NOMO-1 treated with DMSO at 0.1 percent for 48 hours (cell line): ENCODE data around the gene CRMP1.
"Not testable (repeated sequence)": the region's sequence is repeated elsewhere in the genome, so short reads cannot be mapped to it uniquely, and the experiment has no call there.

Experiments
- DNase-seq: peaks from one replicate; lab custom pipeline; 2025; ENCODE audit not compliant: unreplicated experiment; lab: John Stamatoyannopoulos, UW

CRMP1 gene

DNA sequence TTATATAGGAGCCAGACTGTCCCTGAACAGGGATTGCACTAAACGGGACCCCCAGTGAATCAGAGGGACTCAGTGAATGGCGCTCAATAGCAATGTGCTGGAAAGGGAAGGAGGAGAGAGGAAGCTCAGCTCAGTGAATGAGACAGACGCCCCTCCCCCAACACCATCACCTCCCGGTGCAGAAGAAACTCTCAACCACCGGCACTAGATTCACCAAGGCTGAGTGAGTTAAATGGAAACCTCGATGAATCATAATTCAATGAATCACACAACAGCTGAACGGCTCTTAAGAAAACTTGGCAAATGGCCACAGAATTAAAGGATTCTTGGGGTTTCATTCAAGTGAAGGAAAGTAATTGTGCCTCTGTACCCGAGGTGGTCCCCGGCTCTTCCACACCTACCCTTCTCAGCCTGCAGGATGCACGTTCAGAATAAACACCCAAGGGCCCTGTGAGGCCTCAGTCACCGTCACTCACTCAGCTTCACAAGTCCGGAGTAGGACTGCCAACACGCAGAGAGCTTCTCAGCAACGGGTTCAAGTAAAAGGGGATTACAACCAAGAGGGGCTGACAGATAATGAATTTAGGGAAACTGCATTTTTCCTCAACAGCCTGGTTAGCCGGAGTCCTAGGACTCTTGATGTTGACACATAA, 29.3 kb downstream of the CRMP1 start:
- no peak for DNase-seq

DNA sequence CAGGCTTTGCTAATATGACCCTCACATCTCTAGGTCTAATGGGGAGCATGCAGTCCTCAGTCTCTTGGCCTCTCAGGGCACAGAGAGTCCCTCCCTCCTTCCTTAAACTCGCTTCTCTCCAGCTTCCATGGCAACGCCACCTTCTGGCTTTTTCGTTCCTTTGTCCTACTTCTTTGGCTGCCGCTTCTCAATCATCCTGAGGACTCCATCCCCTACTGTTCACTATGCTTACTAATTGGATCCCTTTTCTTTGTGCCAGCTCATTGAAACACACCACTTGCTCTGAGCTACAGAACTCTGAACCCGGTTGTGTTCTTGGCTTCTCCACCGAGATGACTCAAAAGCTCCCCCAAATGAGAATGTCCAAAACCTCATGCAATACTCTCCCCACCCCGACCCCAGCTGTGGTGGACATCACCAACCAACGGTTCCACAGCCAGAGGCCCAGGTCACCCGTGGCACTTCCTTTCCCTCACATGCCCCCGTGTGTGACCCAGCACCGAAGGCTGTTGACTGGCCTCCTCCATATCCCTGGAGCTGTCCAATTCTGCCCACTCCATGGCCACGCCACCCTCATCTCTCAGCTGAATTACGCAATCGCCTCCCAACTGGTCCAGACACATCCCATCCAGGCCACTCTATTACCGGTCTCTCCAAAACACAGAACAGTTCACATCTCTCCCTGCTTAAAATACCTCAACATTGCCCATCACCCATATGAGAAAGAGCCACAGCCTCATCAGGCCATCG, 34.7 kb downstream of the CRMP1 start:
- DNase-seq, result no peak

DNA sequence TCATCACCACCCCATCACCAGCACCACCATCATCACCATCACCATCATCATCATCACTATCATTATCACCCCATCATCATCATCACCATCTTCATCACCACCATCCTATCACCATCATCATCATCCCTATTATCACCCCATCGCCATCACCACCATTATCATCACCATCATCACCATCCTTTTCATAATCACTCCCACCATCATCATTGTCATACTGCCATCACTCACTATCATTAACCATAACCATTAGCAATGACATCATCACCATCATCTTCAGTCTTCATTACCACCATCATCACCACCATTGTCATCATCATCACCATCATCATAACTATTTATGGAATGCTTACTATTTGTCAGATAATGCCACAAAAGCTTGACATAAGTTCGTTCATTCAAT, 35.7 kb downstream of the CRMP1 start:
- no peak for DNase-seq

GRCh38 chr4:5856362-5856761, 36.5 kb downstream of the CRMP1 start:
- DNase-seq, result not testable (repeated sequence)

GRCh38 chr4:5854929-5855328, 38.0 kb downstream of the CRMP1 start:
- DNase-seq, result no peak

- no peak for DNase-seq
Measured at GRCh38 chr4:5852523-5853202, 40.2 kb downstream of the CRMP1 start.

DNA sequence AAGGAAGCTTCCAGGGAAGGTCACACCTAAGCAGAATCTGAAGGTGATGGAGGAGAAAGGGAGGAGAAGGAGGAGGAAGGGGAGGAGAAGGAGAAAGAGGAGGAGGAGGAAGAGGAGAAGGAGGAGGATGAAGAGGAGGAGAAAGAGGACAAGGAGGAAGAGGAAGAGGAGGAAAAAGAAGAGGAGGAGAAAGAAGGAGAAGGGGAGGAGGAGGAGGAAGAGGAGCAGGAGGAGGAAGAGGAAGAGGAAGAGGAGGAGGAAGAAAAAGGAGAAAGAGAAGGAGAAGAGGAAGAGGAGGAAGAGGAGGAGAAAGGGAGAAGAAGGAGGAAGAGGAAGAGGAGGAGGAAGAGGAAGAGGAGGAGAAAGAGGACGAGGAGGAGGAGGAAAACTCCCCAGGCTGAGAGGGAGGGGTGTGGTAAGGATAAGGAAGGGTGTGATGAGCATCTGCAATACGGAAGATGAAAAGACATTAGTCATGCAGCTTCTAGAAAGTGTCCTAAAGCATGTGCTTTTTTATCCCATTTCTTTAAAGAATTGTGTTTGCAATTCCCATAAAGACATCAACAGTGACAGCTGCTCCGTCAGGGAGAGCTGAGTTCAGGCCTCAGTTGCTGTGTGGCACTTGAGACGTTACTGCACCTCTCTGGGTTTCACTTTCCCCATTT, 41.1 kb downstream of the CRMP1 start:
- no peak for DNase-seq

GRCh38 chr4:5845035-5845905, 47.6 kb downstream of the CRMP1 start:
- no peak for DNase-seq

DNA sequence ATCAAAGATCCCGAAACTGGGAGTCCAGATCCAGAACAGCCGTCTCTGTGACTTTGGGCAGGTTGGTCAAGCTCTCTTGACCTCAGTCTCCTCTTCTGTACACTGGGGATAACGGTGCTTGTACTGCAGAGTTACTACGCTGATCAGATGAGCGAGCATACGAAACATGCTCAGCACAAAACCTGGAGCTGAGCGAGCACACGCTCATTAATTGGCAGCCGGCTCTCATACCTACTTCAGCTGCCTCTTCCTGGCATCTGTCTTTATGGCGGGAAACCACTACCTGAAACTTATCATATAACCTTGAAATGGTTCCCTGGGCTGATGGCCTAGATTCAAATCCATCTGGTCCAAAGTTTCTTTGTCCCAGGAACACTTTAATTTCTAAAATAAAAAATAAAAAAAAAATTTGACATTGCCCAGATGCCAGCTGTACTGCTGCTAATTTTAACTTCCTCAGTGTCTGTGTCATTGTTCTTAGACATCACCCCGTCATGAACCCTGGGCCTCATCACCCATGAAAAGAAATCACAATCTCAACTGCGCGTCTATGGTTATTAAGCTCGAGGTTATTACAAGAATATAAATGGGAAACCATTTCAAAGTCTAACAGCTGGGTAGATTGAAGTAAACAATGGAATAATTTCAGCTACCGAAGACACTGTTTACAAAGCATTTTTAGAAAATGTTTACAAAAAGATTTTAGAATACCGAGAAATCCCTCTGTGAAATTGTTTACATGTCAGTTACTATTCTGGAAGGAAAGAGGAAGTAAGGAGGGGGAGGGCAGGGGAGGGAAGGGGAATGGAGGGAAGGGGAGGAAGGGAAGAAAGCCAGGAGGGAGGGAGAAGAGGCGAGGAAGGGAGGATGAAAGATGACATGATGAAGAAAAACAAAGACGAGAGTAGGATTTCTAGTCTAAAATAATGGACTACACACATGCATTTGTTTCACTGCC, 49.0 kb downstream of the CRMP1 start:
- no peak for DNase-seq

DNA sequence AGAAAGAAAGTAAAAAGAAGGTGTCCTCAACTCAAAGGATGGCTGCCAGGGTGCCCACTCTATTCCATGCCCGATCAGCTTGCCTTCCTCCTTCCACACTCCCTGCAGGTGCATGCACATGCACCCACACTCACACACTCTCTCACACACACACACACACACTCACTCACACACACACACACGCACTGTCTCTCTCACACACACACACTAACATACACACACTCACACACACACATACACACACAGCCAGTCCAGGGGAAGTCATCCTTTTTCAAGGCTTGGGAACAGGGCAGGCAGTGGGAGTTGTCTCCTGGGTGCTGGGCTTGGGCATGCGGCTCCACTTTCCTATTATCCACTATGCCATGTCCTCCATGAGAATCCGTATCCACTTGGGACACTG, 50.4 kb downstream of the CRMP1 start:
- DNase-seq, result no peak

GRCh38 chr4:5839751-5840674, 52.9 kb downstream of the CRMP1 start:
- no peak for DNase-seq

DNA sequence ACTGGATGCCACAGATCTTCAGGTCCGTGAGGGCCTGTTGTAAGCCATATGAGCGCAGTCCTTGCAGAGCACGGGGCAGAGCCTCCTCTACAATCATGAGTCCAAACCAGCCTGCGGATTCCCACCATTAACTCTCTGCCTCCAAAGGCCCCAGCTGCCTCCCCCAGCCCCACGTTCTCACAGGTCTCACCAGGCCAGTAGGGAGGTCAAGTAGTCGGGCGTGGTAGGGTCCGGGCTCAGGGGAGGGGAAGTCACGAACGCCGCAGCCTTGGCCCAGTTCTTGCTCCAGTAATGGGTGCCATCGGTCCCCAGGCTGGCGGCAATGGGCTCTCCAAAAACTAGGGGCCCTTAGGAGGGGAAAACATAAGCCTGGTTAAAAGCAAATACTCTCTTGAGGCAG, 53.6 kb downstream of the CRMP1 start:
- DNase-seq, result no peak

DNA sequence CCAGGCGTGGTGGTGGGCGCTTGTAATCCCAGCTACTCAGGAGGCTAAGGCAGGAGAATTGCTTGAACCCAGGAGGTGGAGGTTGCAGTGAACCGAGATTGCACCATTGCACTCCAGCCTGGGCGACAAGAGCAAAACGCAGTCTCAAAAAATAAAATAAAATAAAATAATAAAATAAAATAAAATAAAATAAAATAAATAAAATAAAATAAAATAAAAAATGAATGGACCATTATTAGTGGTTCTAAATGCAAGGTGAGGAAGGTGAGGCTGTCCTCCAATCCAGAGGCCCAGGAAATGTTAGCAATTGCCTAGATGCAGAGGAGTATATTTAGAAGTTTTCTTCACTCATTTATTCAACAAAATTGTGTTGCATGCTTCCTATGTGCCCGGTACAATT, 55.4 kb downstream of the CRMP1 start:
- DNase-seq, result not testable (repeated sequence)

DNA sequence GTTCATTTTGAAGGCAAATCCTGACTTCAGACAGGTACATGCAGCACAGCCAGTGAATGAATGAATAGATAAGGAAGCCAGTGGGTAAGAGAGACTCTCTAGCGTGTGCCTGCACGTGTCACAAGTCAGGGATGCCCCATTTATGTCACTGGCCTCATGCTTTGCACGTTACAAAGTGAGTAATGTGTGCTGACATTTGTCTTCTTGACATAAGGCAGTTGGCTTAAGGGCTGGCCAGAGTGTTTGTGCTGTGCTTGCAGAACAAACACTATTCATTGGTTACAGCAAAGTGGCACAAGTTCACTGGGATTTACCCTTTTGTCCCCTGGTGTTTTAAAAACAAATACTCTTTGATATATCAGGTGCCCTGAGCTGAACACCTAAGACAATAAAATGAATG, 55.9 kb downstream of the CRMP1 start:
- no peak for DNase-seq

DNA sequence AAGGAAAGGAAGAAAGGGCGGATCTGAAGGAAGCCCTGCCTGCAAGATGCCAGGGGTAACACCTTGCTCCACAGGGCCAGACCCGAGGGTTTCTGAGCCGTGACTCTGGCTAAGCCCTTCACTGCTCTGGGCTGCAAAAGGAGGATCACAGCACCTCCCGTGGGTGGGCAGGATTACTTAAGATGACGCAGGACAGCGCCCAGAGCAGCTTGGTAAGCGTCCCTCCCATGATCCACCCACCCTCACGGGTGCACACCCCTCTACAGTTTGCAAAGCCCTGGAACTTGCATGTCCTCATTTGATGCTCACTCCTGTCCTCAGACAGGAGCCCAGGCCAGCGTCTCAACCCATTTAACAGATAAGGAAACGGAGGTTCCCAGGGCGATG, 64.9 kb downstream of the CRMP1 start:
- DNase-seq, result no peak

DNA sequence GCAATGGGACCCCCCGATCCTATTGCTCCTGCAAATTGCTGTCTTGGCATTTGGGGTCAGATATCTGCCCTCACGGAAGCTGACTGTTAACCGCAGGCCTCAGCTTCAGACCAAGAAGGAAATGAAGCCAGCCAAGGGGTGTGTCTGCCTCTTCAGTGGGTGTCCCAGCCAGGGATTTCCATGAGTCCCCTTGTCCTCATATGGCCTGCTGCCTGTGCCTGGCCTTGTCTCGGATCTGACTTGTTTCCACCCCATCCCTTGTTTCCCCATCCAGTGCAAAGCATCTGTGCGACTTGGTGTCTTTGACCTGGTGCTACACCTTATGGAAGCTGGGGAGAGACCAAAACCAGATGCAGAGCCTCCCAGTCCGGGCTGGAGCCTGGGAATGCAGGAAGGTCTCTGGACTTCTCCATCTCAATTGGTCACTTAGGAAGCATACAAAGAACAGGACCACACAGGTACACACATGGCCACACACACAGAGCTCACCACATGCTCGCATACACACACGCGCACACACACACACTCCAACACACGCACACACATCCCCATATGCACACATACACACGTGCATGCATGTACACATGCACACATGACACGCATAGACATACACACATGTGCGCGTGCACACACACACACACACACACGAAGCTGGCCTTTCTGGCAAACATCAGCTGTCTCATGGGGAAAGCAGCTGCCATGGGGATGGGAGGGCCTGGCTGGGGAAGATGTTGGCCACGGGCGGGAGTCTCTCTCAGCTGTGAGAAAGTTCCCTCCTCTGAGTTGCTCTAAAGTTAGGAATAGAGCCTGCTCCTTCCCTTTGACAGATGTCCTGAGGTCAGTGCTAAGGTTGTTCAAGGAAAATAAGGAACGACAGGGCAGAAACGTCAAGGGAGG, 65.5 kb downstream of the CRMP1 start:
- DNase-seq, result no peak

- DNase-seq, result no peak
Measured at GRCh38 chr4:5826437-5827107, 66.3 kb downstream of the CRMP1 start.
